Epithelial cell of esophagus (primary cell): ENCODE data around the gene PCNX1.

Experiments used
- DNase-seq: peaks from one replicate; pipeline ENCODE4 v3.0.0; 2010; ENCODE audit warnings: low read depth
- H3K4me3 ChIP-seq: 2 replicates; pipeline ENCODE4 v1.5.1; 2011; ENCODE audit warnings: mild to moderate bottlenecking, low read length, control low read depth
- TF ChIP-seq, protein P1 (sequence below): IDR thresholded peaks from 2 replicates; pipeline ENCODE4 v1.5.1; 2011; ENCODE audit warnings: low read depth, mild to moderate bottlenecking, low read length, control low read depth, inconsistent platforms; ENCODE audit not compliant: insufficient read depth; ENCODE audit errors: missing control alignments

The PCNX1 gene

DNA sequence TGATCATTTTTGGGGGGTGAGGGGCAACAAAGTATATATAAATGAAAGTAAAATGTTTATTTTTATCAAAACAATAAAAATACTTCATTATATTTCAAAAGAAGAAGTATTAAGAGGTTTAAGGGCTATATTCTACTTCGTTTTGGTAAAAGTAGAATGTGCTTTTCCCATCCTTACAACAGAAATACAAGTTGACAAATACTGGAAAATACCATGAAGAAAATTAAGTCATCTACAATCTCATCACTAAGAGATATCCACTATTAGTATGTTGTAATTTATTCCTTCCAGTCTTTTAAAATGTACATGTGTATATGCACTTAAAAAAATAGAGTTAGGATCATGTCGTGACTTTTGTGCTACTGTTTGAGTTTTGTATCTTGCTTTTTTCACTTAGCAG, 92.8 kb downstream of the PCNX1 start:
- H3K4me3 ChIP-seq: no peak overlapping the region
- TF ChIP-seq, protein P1, sequence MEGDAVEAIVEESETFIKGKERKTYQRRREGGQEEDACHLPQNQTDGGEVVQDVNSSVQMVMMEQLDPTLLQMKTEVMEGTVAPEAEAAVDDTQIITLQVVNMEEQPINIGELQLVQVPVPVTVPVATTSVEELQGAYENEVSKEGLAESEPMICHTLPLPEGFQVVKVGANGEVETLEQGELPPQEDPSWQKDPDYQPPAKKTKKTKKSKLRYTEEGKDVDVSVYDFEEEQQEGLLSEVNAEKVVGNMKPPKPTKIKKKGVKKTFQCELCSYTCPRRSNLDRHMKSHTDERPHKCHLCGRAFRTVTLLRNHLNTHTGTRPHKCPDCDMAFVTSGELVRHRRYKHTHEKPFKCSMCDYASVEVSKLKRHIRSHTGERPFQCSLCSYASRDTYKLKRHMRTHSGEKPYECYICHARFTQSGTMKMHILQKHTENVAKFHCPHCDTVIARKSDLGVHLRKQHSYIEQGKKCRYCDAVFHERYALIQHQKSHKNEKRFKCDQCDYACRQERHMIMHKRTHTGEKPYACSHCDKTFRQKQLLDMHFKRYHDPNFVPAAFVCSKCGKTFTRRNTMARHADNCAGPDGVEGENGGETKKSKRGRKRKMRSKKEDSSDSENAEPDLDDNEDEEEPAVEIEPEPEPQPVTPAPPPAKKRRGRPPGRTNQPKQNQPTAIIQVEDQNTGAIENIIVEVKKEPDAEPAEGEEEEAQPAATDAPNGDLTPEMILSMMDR: no peak
- no peak for DNase-seq

DNA sequence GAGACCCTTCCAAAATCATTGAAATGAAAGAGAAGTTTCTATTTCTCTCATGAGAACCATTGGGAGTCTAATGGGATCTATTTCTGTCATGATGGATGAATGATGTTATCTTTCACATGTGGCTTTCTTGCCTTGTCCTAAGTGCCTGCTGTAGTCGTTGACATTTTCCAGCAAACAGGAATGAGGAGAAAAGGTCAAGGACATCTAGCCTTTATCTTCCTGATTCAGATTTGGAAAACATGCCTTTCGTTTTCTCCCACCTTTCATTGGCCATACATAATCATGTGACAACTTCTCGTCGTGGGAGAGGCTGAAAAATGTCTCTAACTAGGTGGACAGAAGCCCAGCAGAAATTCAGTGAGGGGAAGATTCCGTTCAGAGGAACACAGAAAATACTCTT, 94.5 kb downstream of the PCNX1 start:
- H3K4me3 ChIP-seq: no peak overlapping the region
- TF ChIP-seq, protein P1: no peak
- DNase-seq: no peak

DNA sequence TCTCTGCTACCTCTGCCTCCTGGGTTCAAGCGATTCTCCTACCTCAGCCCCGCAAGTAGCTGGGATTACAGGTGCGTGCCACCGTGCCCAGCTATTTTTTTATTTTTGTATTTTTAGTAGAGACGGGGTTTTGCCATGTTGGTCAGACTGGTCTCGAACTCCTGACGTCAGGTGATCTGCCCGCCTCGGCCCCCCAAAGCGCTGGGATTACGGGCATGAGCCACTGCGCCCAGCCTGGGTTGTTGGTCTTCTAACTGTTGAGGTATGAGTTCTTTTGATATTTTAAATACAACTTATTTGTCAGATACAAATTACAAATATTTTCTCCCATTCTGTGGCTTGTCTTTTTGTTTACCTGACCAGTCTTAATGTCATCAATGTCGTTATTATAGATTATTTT, 95.9 kb downstream of the PCNX1 start:
- TF ChIP-seq, protein P1: no peak
- no peak for DNase-seq
- no peak overlapping the region for H3K4me3 ChIP-seq

DNA sequence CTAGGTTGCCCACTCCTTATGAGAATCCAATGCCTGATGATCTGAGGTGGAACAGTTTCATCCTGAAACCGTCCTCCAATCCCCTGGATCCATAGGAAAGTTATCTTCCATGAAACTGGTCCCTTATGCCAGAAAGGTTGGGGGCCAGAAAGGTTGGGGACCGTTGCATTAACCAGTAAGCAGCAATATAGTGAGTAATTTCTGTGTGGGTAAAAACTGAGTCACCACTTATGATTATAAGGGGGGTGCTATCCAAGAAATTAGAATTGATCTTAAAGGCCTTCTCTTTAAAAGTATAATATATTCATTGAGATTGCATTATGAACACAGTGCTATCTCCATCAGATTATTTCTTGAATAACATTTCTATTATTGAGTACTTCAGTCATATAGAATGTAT, 97.2 kb downstream of the PCNX1 start:
- TF ChIP-seq, protein P1: no peak
- H3K4me3 ChIP-seq: no peak overlapping the region
- no peak for DNase-seq

DNA sequence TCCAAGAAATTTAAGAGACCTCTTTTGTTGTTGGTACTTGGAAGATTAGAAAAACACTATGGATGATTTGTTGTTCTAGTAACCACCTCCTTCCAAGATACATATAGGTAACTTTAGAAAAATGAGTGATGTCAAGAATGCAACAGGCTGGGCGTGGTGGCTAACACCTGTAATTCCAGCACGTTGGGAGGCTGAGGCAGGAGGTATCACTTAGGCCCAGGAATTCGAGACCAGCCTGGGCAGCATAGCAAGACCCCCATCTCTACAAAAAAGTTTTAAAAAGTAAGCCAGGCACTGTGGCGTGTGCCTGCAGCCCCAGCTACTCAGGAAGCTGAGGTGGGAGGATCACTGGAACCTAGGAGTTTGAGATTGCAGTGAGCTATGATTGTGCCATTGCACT, 97.8 kb downstream of the PCNX1 start:
- H3K4me3 ChIP-seq: no peak overlapping the region
- TF ChIP-seq, protein P1: no peak
- DNase-seq: no peak

DNA sequence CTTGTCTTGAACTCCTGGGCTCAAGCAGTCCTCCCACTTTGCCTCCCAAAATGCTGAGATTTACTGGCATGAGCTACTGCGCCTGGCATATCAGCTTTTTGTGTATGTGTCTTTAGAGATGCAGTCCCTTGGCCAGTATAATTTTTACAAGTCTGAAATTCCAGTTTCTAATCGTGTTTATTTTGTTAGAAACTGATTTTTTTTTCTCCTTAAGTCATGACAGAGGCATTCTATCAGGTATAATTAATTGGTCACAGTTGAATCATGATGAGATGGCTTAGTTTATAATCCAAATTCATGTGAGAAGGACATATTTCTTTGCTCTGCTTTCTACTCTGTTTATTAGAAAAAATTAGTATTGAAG, 98.9 kb downstream of the PCNX1 start:
- H3K4me3 ChIP-seq: no peak overlapping the region
- peak; percentile 6 for DNase-seq
- TF ChIP-seq, protein P1: no peak

DNA sequence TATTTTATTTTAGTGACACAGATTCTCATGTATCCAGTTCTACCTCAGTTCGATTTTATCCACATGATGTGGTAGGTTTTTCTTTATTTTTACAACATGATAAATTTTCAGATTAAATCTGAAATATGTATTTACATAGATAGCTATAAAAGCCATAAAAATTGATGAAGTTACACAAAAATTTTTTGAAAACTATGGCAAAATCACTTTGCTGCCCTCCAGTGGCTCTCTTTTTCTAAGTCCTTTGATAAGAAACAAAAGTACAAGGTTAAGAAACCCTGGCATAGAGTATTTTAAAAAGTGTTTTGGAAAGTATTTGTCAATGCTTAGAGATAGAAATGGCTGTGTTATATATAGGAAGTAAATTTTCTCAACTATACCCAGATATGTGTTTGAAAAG, 104.2 kb downstream of the PCNX1 start:
- no peak for DNase-seq
- H3K4me3 ChIP-seq: no peak overlapping the region
- TF ChIP-seq, protein P1: peak; percentile 9
